Measurements from ENCODE around the gene PRKN. TPM values are rescaled to one million over a fixed set of nuclear protein-coding genes. Genes with fewer than 3 reads are reported as not detected.

Gene PRKN
- total RNA-seq, 1 experiment from 2014 or later = 2.0 TPM

GRCh38 chr6:162610351-162610750 lies 117.2 kb downstream of the PRKN start:
- H2BK12ac ChIP-seq (ENCODE audit: insufficient read length, low read depth, low read length) = no peak overlapping the region

More at GRCh38 chr6:162610351-162610750, 117.2 kb downstream of the PRKN start:
- Histone ChIP-seq H3K23me2 (ENCODE audit: insufficient read length, low read depth, low read length, poor library complexity, severe bottlenecking) (no peaks in the 10 kb centered on the region), H2AFZ (ENCODE audit: low read length) (no peak overlapping the region), H3K27me3 (ENCODE audit: insufficient read depth, low read length) (no peaks in the 10 kb centered on the region), H4K5ac (ENCODE audit: insufficient read length, low read depth, low read length) (no peak overlapping the region), H2BK15ac (ENCODE audit: low read depth, low read length) (no peak overlapping the region), H3K9me3 (ENCODE audit: control insufficient read depth, low read depth, low read length) (no peaks in the 10 kb centered on the region), H3K9ac (ENCODE audit: extremely low read depth, insufficient read length, low read length) (no peak overlapping the region), H4K20me1 (ENCODE audit: control insufficient read depth, insufficient read depth, insufficient read length) (no peaks in the 10 kb centered on the region), H3K79me2 (ENCODE audit: insufficient read depth, low read length) (no peaks in the 10 kb centered on the region), H3K18ac (ENCODE audit: insufficient read length, low read depth, low read length) (no peak overlapping the region), H2BK5ac (ENCODE audit: insufficient read length, low read length) (no peak overlapping the region), H2AK5ac (ENCODE audit: insufficient read length, low read length) (no peak overlapping the region), H3K27ac (ENCODE audit: insufficient read length, low read depth, low read length) (no peak overlapping the region), H4K91ac (ENCODE audit: insufficient read length, low read depth, low read length) (no peak overlapping the region), H2BK20ac (ENCODE audit: low read depth, low read length, poor library complexity, severe bottlenecking) (no peak overlapping the region), H3K4me2 (ENCODE audit: insufficient read depth, insufficient read length, low read length) (no peak overlapping the region), H3K4me1 (ENCODE audit: insufficient read depth, low read length) (no peaks in the 10 kb centered on the region), H3K14ac (ENCODE audit: insufficient read depth, low read length) (no peak overlapping the region), H4K8ac (replicated peaks; ENCODE audit: insufficient read length, low read depth, low read length) (no peak overlapping the region), H3K79me1 (ENCODE audit: insufficient read depth, low read depth, low read length, poor library complexity, severe bottlenecking) (no peaks in the 10 kb centered on the region), H3K23ac (ENCODE audit: insufficient read length, low read depth, low read length) (no peak overlapping the region), H3K4ac (ENCODE audit: low read depth, low read length) (no peak overlapping the region), H2BK120ac (ENCODE audit: low read depth, low read length, poor library complexity, severe bottlenecking) (no peak overlapping the region), H3T11ph (ENCODE audit: low read length) (no peak overlapping the region), H3K56ac (ENCODE audit: insufficient read length, low read depth, low read length) (no peak overlapping the region)
- Mint-ChIP-seq H3K36me3 (ENCODE audit: insufficient read depth in 1 of 3, low read depth in 3 of 3) (no peaks in the 10 kb centered on the region), H3K4me1 (no peaks in the 10 kb centered on the region), H3K9me3 (no peaks in the 10 kb centered on the region), H3K27me3 (ENCODE audit: low read depth) (no peaks in the 10 kb centered on the region), H3K27ac (no peak overlapping the region), H3K4me3 (no peak overlapping the region)
- no peak for DNase-seq
- TF ChIP-seq CTCF (conservative IDR thresholded peaks at IDR 0.05) = no peak
- no CpG with 5 or more reads among the region's 5 CpGs for WGBS (ENCODE audit: extremely low coverage, insufficient read length, low lambda C conversion rate)
